ENCODE results near the gene CDH13. TPM values are rescaled to one million over a fixed set of nuclear protein-coding genes. Genes with fewer than 3 reads are reported as not detected.

Gene CDH13
- total and polyA plus RNA-seq, 2 experiments from 2014 or later, result 1.2 to 1.5 TPM

- no peak for DNase-seq (ENCODE audit: low spot score)
- TF ChIP-seq, protein P1, sequence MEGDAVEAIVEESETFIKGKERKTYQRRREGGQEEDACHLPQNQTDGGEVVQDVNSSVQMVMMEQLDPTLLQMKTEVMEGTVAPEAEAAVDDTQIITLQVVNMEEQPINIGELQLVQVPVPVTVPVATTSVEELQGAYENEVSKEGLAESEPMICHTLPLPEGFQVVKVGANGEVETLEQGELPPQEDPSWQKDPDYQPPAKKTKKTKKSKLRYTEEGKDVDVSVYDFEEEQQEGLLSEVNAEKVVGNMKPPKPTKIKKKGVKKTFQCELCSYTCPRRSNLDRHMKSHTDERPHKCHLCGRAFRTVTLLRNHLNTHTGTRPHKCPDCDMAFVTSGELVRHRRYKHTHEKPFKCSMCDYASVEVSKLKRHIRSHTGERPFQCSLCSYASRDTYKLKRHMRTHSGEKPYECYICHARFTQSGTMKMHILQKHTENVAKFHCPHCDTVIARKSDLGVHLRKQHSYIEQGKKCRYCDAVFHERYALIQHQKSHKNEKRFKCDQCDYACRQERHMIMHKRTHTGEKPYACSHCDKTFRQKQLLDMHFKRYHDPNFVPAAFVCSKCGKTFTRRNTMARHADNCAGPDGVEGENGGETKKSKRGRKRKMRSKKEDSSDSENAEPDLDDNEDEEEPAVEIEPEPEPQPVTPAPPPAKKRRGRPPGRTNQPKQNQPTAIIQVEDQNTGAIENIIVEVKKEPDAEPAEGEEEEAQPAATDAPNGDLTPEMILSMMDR (IDR thresholded peaks at IDR 0.05; ENCODE audit: poor library complexity), result no peak
- TF ChIP-seq EZH2 (IDR thresholded peaks at IDR 0.05; ENCODE audit: borderline replicate concordance) (no peak), EZH2phosphoT487 (IDR thresholded peaks at IDR 0.05; ENCODE audit: low read depth, severe bottlenecking, unreplicated experiment) (no peak)
- Histone ChIP-seq H2AFZ (no peak overlapping the region), H3K9me3 (ENCODE audit: low read depth) (no peaks in the 10 kb centered on the region), H3K4me1 (ENCODE audit: insufficient read depth) (no peaks in the 10 kb centered on the region), H3K9me2 (replicated peaks; ENCODE audit: insufficient read depth) (no peaks in the 10 kb centered on the region), H3K27ac (no peak overlapping the region), H4K20me1 (ENCODE audit: insufficient read depth, poor library complexity, severe bottlenecking) (no peaks in the 10 kb centered on the region), H3K4me3 (no peak overlapping the region), H3K36me3 (replicated peaks; ENCODE audit: insufficient read depth, low read depth) (no peaks in the 10 kb centered on the region), H3K4me2 (no peak overlapping the region), H3K27me3 (peaks cover 3% of the 10 kb centered on the region), H3K79me2 (no peaks in the 10 kb centered on the region)
- WGBS (ENCODE audit: low lambda C conversion rate, missing lambda C conversion rate), result 79% methylated on average over 3 of the region's 3 CpGs
Measured at GRCh38 chr16:82738699-82739098, 111.9 kb downstream of the CDH13 start.

DNA sequence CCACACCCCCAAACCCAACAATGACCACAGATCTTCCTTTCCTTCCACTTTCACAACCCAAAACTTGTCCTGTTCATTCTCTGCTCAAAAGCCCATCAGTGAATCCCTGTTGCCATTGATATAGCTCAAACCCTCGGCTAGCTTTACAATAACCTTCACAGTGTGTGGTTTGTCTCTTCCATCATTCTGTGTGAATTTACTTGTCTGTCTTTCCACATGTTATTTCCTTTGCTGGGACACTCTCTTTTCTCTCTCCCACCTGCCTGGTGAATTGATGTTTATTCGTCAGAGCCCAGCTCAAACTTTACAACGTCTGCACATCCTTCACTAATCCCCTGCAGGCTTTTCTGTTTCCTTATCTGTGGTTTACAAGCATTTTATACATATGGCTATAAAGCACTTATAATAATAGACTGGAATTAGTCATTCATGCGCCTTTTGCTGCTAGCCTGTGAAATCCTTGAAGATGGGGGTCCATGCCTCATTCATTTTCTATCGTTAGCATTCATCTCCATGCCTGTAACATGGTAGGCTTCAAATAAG is 114.4 kb downstream of the CDH13 start:
- no peak overlapping the region for H3K4me3 ChIP-seq
- no peaks in the 10 kb centered on the region for H3K9me2 ChIP-seq (replicated peaks; ENCODE audit: insufficient read depth)
- WGBS (ENCODE audit: low lambda C conversion rate, missing lambda C conversion rate), result 38% methylated on average over 5 of the region's 5 CpGs
- no peaks in the 10 kb centered on the region for H4K20me1 ChIP-seq (ENCODE audit: insufficient read depth, poor library complexity, severe bottlenecking)
- H3K9me3 ChIP-seq (ENCODE audit: low read depth), result no peaks in the 10 kb centered on the region
- H2AFZ ChIP-seq, result no peak overlapping the region
- H3K79me2 ChIP-seq, result no peaks in the 10 kb centered on the region
- no peak for DNase-seq (ENCODE audit: low spot score)
- no peak overlapping the region for H3K27ac ChIP-seq
- H3K27me3 ChIP-seq, result peaks cover 3% of the 10 kb centered on the region
- no peaks in the 10 kb centered on the region for H3K4me1 ChIP-seq (ENCODE audit: insufficient read depth)
- no peaks in the 10 kb centered on the region for H3K36me3 ChIP-seq (replicated peaks; ENCODE audit: insufficient read depth, low read depth)
- TF ChIP-seq EZH2 (IDR thresholded peaks at IDR 0.05; ENCODE audit: borderline replicate concordance) (no peak), EZH2phosphoT487 (IDR thresholded peaks at IDR 0.05; ENCODE audit: low read depth, severe bottlenecking, unreplicated experiment) (no peak)
- TF ChIP-seq, protein P1 (IDR thresholded peaks at IDR 0.05; ENCODE audit: poor library complexity), result no peak
- H3K4me2 ChIP-seq, result no peak overlapping the region

- H3K4me1 ChIP-seq (ENCODE audit: insufficient read depth), result no peaks in the 10 kb centered on the region
- no peak overlapping the region for H3K27ac ChIP-seq
- no peak overlapping the region for H3K4me3 ChIP-seq
- no peaks in the 10 kb centered on the region for H3K9me2 ChIP-seq (replicated peaks; ENCODE audit: insufficient read depth)
- no peaks in the 10 kb centered on the region for H4K20me1 ChIP-seq (ENCODE audit: insufficient read depth, poor library complexity, severe bottlenecking)
- 92% methylated on average over 7 of the region's 7 CpGs for WGBS (ENCODE audit: low lambda C conversion rate, missing lambda C conversion rate)
- DNase-seq (ENCODE audit: low spot score), result no peak
- no peaks in the 10 kb centered on the region for H3K36me3 ChIP-seq (replicated peaks; ENCODE audit: insufficient read depth, low read depth)
- no peaks in the 10 kb centered on the region for H3K79me2 ChIP-seq
- no peak overlapping the region for H2AFZ ChIP-seq
- peaks cover 10% of the 10 kb centered on the region for H3K27me3 ChIP-seq
- no peak overlapping the region for H3K4me2 ChIP-seq
- no peak for TF ChIP-seq EZH2 (IDR thresholded peaks at IDR 0.05; ENCODE audit: borderline replicate concordance)
- TF ChIP-seq, protein P1 (IDR thresholded peaks at IDR 0.05; ENCODE audit: poor library complexity), result no peak
- no peak for TF ChIP-seq EZH2phosphoT487 (IDR thresholded peaks at IDR 0.05; ENCODE audit: low read depth, severe bottlenecking, unreplicated experiment)
- H3K9me3 ChIP-seq (ENCODE audit: low read depth), result no peaks in the 10 kb centered on the region
Measured at GRCh38 chr16:82744958-82745357, 118.2 kb downstream of the CDH13 start.

Data from hepatocyte (in vitro differentiated cells).